HUES6 (cell line): Measurements from ENCODE around the gene TNN.
"Not testable (repeated sequence)": the region's sequence is repeated elsewhere in the genome, so short reads cannot be mapped to it uniquely, and the experiment has no call there.

Source experiments
- H3K27ac ChIP-seq: 2 replicates; pipeline ENCODE4 v1.7.0; 2013; ENCODE audit warnings: low read depth, mild to moderate bottlenecking, low read length, inconsistent platforms
- H3K27me3 ChIP-seq: 2 replicates; pipeline ENCODE4 v1.6.1; 2013; ENCODE audit warnings: low read length; ENCODE audit not compliant: control insufficient read depth, insufficient read depth
- H3K36me3 ChIP-seq: 2 replicates; pipeline ENCODE4 v1.6.1; 2013; ENCODE audit warnings: low read length; ENCODE audit not compliant: control insufficient read depth, insufficient read depth
- H3K4me1 ChIP-seq: 2 replicates; pipeline ENCODE4 v1.6.1; 2013; ENCODE audit warnings: low read length; ENCODE audit not compliant: control insufficient read depth, insufficient read depth
- H3K4me3 ChIP-seq: 2 replicates; pipeline ENCODE4 v1.5.1; 2013; ENCODE audit warnings: low read depth, low read length
- H3K9ac ChIP-seq: one replicate; pipeline ENCODE4 v1.6.1; 2013; ENCODE audit warnings: mild to moderate bottlenecking, low read length
- H3K9me3 ChIP-seq: 2 replicates; pipeline ENCODE4 v1.6.1; 2013; ENCODE audit warnings: low read depth, low read length; ENCODE audit not compliant: control insufficient read depth, insufficient read depth

The TNN gene

GRCh38 chr1:175067362-175068106, at the start of gene TNN:
Gene TNN (plus strand): TSS chr1:175067833. CDS start chr1:175077419, 9,586 bp downstream.
- H3K9me3 ChIP-seq, result no peaks in the 10 kb centered on the region
- no peak within 1 kb of the TSS for H3K9ac ChIP-seq
- H3K27me3 ChIP-seq, result no peaks in the 10 kb centered on the region
- H3K36me3 ChIP-seq, result no peaks in the 10 kb centered on the region
- H3K4me1 ChIP-seq, result peaks cover 9% of the 10 kb centered on the region
- no peak within 1 kb of the TSS for H3K27ac ChIP-seq
- H3K4me3 ChIP-seq, result no peak within 1 kb of the TSS

GRCh38 chr1:175019524-175019923, 48.1 kb upstream of the TNN start:
- no peaks in the 10 kb centered on the region for H3K9me3 ChIP-seq

DNA sequence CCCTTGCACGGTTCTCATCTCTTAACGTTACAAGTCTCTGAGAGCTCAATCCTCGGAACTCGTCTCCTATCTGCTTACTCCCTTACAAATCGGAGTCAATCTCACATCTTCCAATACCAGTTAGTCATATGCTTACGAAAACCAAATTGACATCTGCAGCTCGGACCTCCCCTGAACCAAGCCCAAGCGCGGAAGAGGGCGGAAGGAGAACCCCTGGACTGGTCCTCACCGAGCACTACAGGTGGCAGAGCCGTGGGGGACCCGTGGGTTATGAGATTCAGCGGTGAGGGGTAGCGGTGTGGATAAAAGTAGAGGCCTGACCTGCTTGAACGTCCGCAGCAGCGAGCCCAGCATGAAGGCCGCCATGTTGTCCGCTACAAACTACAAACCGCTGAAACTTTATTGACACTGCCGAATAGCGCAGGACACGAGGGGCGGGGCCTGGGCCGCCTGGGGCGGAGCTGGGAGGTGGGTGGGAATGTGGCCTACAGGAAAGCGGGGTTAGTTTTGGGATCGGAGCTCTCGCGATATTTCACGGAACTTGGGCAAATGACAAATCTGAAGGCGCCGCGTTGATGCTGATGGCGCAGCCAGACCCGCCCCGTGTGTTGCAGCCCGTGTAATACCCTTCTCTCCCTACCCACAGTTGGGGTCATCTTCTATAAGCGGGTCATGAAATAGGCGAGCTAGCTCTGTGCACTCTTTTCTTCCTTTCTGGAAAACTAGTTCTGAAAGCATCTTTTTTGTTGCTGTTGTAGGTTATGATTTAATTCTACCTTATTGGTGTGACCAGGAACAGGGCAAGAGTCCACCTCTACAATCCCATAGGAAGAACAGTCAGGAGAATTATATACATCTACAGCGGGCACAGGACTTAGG, 44.4 kb upstream of the TNN start, which contains the start of gene MRPS14:
Gene MRPS14, minus strand, starts transcription at position 383 of the 879 bp plus-strand sequence. Its CDS starts 17 bp downstream, at position 366.
- H3K36me3 ChIP-seq, result peaks cover 6% of the 10 kb centered on the region
- peak within 1 kb of the TSS; percentile 96 for H3K9ac ChIP-seq
- H3K9me3 ChIP-seq, result no peaks in the 10 kb centered on the region
- H3K27me3 ChIP-seq, result no peaks in the 10 kb centered on the region
- H3K27ac ChIP-seq, result peak within 1 kb of the TSS; percentile 65; the same call in 1 of the 2 replicates
- peak within 1 kb of the TSS; percentile 87 for H3K4me3 ChIP-seq
- H3K4me1 ChIP-seq, result peaks cover 4% of the 10 kb centered on the region; the same call in 1 of the 2 replicates

More at GRCh38 chr1:175019524-175019923, 48.1 kb upstream of the TNN start:
- Histone ChIP-seq H3K9ac (no peak overlapping the region), H3K27ac (no peak overlapping the region), H3K27me3 (no peaks in the 10 kb centered on the region), H3K4me3 (no peak overlapping the region), H3K36me3 (peaks cover 42% of the 10 kb centered on the region), H3K4me1 (peaks cover 4% of the 10 kb centered on the region; the same call in 1 of the 2 replicates)

GRCh38 chr1:175023922-175024242, 43.8 kb upstream of the TNN start:
- not testable (repeated sequence) for H3K36me3 ChIP-seq, H3K27me3 ChIP-seq

GRCh38 chr1:175024773-175025172, 42.9 kb upstream of the TNN start:
- Histone ChIP-seq H3K4me3 (no peak overlapping the region), H3K4me1 (peaks cover 7% of the 10 kb centered on the region; the same call in 1 of the 2 replicates), H3K27ac (no peak overlapping the region), H3K9ac (no peak overlapping the region), H3K9me3 (no peaks in the 10 kb centered on the region), H3K36me3 (no peaks in the 10 kb centered on the region), H3K27me3 (no peaks in the 10 kb centered on the region)

More at GRCh38 chr1:175023922-175024242, 43.8 kb upstream of the TNN start:
- H3K9ac ChIP-seq, result peak overlapping the region; percentile 88
- not testable (repeated sequence) for H3K4me1 ChIP-seq, H3K9me3 ChIP-seq
- H3K27ac ChIP-seq, result peak overlapping the region; percentile 65; the same call in 1 of the 2 replicates
- peak overlapping the region; percentile 87 for H3K4me3 ChIP-seq

- Histone ChIP-seq H3K4me3 (no peak overlapping the region), H3K9ac (no peak overlapping the region), H3K27me3 (no peaks in the 10 kb centered on the region), H3K4me1 (peaks cover 19% of the 10 kb centered on the region), H3K9me3 (no peaks in the 10 kb centered on the region), H3K27ac (no peak overlapping the region), H3K36me3 (no peaks in the 10 kb centered on the region)
Measured at GRCh38 chr1:175033953-175034352, 33.7 kb upstream of the TNN start.

GRCh38 chr1:175034775-175035174, 32.9 kb upstream of the TNN start:
- no peaks in the 10 kb centered on the region for H3K9me3 ChIP-seq
- no peaks in the 10 kb centered on the region for H3K27me3 ChIP-seq
- H3K9ac ChIP-seq, result no peak overlapping the region
- no peaks in the 10 kb centered on the region for H3K36me3 ChIP-seq
- no peak overlapping the region for H3K27ac ChIP-seq
- H3K4me1 ChIP-seq, result peaks cover 16% of the 10 kb centered on the region
- H3K4me3 ChIP-seq, result no peak overlapping the region

DNA sequence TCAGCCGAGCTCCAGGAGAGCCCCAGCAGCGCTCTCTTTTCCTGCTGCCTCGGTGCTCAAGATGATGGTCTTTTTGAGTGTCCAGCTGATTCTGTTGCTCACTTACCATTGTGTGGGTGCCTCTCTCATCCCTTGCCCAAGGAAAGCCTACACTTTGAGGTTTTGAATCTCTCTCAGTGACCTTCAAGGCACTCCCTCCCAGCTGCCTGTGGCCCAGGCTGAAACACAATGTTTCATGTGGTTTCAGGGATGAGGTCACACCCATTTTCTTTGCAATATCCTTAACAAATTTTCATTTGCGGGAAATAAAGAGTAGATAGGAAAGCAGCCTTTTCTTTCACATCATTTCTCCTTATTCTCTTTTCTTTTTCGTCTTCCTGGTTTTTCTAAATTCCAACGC, 31.8 kb upstream of the TNN start:
- Histone ChIP-seq H3K27ac (no peak overlapping the region), H3K4me3 (no peak overlapping the region), H3K9me3 (no peaks in the 10 kb centered on the region), H3K27me3 (no peaks in the 10 kb centered on the region), H3K36me3 (no peaks in the 10 kb centered on the region), H3K9ac (no peak overlapping the region), H3K4me1 (peaks cover 16% of the 10 kb centered on the region)

GRCh38 chr1:175036476-175036875, 31.2 kb upstream of the TNN start:
- H3K27me3 ChIP-seq, result no peaks in the 10 kb centered on the region

GRCh38 chr1:175037416-175037815, 30.2 kb upstream of the TNN start:
- H3K9me3 ChIP-seq, result no peaks in the 10 kb centered on the region
- no peaks in the 10 kb centered on the region for H3K27me3 ChIP-seq
- no peak overlapping the region for H3K4me3 ChIP-seq
- H3K4me1 ChIP-seq, result peaks cover 16% of the 10 kb centered on the region
- no peak overlapping the region for H3K27ac ChIP-seq
- H3K36me3 ChIP-seq, result no peaks in the 10 kb centered on the region
- H3K9ac ChIP-seq, result no peak overlapping the region

More at GRCh38 chr1:175036476-175036875, 31.2 kb upstream of the TNN start:
- peaks cover 16% of the 10 kb centered on the region for H3K4me1 ChIP-seq
- no peak overlapping the region for H3K27ac ChIP-seq
- no peak overlapping the region for H3K4me3 ChIP-seq
- H3K9ac ChIP-seq, result no peak overlapping the region
- H3K36me3 ChIP-seq, result no peaks in the 10 kb centered on the region
- H3K9me3 ChIP-seq, result no peaks in the 10 kb centered on the region
